ENCODE data around the gene VSX2.

The VSX2 gene

DNA sequence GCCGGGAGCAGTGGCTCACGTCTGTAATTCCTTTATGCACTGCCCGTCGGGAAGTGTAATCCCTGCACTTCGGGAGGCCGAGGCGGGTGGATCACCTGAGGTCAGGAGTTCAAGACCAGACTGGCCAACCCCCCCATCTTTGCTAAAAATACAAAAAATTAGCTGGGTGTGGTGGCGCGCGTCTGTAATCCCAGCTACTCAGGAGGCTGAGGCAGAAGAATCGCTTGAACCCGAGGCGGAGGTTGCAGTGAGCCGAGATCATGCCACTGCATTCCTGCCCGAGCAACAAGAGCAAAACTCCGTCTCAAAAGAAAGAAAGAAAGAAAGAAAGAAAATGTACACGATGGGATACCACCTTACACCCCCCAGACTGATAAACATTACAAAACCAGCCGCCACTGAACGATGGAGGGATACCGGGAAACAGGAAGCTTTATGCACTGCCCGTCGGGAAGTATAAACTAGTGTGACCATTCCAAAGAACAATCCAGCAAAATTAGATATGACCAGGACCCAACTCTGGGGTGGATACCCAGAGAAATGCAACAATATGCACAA lies 62.4 kb downstream of the VSX2 start:
- DNase-seq (ENCODE audit: low read depth in 2 of 3, low spot score in 2 of 3), result no peak

- DNase-seq (ENCODE audit: low read depth in 2 of 3, low spot score in 2 of 3), result no peak
These were observed 62.9 kb downstream of the VSX2 start for GRCh38 chr14:74302152-74302628.

- DNase-seq (ENCODE audit: low read depth in 2 of 3, low spot score in 2 of 3), result peak; percentile 71 to 82 (median 76)
These were observed 63.7 kb downstream of the VSX2 start, which contains the start of gene ABCD4 for GRCh38 chr14:74302634-74303569. Gene ABCD4 (minus strand): TSS chr14:74302934. CDS start chr14:74302912, 22 bp downstream.

DNA sequence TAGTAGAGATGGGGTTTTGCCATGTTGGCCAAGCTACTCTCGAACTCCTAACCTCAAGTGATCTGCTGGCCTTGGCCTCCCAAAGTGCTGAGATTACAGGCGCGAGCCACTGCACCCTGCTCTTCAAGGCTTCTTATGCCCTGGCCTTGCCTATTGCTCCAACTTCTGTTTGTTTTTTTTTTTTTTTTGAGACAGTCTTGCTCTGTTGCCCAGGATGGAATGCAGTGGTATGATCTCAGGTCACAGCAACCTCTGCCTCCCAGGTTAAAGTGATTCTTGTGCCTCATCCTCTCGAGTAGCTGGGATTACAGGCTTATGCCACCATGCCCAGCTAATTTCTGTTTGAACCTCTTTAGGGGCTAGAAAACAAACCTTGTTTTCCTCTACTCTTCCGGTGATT lies 69.4 kb downstream of the VSX2 start:
- DNase-seq (ENCODE audit: low read depth in 2 of 3, low spot score in 2 of 3), result no peak

DNA sequence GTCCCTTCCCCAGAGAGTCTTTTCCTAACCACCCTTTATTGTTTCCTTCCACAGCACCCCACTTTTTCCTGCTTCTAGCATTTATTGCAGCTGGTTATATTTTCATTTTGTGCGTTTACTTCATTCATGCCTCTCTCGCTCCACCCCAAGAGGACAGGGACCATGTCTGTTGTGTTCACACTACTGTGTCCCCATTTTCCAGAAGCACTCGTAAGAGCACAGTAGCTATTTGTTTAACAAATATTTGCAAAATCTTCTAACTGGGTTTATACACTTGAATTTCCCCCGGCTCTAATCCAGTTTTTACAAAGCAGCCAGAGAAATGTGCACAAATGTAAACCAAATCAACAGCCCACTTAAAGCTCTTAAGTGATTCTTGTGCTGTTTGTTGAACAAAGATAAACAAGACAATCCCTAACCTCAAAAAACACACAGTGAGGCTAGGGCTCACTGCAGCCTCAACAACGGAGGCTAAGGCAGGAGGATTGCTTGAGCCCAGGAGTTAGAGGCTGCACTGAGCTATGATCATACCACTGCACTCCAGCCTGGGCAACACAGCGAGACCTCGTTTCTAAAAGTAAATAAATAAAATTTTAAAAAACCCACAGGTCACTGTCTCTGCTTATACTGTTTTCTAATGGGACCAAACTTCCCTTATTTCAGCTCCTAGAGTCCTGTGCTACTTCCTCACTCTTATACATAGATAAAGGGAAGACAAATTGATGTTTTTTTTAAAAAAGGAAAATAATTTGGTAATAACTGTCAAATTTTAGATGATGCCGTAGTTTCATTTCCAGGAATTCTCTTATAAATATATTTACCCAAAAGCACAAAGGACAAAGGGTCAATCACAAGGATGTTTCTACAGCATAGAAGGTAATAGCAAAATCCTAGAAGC lies 70.1 kb downstream of the VSX2 start:
- DNase-seq (ENCODE audit: low read depth in 2 of 3, low spot score in 2 of 3), result no peak

- DNase-seq (ENCODE audit: low read depth in 2 of 3, low spot score in 2 of 3), result no peak
These were observed 72.9 kb downstream of the VSX2 start for GRCh38 chr14:74312161-74312560.

Data from activated CD8-positive, alpha-beta memory T cell treated with anti-CD3 and anti-CD28 coated beads for 48 hours (primary cell).